NCI-H146 treated with DMSO at 0.1 percent for 48 hours (cell line): Measurements from ENCODE around the gene HDAC4.

Source experiments
- DNase-seq: peaks from one replicate; lab custom pipeline; 2025; ENCODE audit not compliant: unreplicated experiment; lab: John Stamatoyannopoulos, UW

HDAC4 gene

DNA sequence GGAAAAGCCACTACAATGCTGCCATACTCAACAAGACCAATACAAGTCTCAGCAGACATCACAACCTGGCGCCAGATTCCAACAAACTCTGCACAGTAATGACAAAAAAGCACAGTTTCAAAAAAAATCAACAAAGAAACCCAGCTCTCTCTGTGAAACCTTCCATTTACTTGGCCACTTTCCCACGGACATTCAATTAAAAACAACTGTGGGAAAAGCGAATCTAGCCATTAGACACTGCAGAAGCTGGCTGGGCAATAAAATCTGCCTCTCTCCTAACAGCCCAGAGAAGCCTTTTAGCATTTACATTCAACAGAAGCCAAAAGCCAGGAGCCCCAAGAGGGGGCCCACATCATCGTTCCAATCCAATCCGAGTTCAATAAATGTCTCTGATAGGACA lies 128.9 kb downstream of the HDAC4 start:
- DNase-seq, result no peak

DNA sequence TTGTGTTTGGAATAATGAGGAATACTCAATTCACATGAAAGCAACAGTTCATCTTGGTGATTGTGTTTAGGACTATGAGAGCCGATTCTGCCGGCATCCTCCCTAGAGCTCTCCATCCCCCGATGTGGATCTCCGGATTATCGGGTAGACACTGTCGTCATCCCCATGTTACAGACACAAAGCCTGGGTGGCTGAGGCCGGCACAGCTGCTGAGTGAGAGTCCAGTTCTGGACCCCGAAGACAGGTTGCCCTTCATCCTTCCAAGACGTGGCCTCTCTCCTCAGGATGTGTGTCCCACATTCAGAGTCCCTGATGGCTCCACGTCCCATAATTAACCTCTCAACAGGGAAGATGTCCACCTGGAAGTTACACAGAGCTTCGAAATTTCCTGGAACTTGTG lies 129.3 kb downstream of the HDAC4 start:
- DNase-seq, result no peak

DNA sequence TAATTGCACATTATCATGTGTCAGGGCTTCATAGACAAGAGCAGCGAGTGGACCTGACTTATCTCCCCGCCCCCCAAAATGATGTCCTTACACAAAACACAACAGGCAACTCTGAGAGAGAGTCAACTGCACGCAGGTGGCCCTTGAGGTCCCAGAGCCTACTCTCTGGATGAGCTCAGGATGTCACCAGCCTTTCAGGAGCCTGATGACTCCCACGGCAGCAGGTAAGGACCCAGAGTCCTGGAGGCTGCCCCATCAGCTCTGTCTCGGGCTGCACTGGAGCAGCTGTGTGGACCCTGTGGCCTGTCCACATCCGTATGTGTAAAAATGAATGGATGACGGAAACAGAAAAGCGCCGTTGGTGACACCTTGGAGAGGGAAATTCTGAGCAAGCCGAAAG lies 130.9 kb downstream of the HDAC4 start:
- DNase-seq, result no peak

DNA sequence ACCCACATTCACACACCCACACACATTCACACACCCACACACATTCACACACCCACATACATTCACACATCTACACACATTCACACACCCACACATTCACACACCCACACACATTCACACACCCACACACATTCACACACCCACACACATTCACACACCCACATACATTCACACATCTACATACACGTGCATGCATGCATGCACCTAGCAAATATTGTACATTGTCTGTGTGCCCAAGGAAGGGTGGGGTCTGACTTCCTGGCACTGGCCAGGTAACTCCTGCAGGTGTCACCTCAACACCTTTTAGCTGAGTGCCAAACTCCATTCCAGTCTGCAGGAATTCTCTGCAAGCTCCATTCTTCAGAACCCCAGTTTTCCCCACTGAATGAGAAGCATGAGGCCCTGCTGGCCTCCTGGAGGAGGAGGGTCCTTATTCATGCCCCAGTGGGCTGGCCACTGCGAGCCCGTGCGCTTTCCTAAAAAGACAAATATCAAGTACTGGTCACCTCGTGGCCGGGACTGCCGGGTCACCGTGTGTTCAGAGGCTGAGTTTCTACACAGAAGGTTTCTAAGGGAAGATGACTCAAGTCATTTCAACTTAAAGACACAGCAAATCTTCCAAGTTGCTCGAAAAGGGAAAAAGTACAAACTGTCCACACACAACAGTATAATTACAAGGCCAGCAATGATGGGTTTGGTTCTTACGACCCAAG lies 131.5 kb downstream of the HDAC4 start:
- DNase-seq, result no peak

DNA sequence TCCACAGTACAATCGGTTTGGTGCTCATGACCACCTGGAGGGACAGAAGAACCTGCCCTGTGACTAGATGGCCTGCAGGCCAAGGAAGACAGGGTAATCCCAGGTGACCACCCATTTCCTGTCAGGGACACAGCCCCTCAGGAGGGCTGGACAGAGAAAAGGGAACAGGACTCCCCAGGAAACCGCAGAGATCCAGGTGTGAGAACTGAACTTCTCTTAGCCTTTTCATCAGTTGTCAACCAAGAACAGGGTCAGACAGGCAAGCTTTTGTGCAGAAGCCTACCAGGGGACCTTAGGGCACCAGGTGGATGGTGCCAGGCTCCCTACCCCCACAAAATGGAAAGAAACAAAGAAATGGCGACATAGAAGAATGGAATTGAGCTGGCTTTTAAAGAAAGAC lies 132.3 kb downstream of the HDAC4 start:
- peak; percentile 12 for DNase-seq

DNA sequence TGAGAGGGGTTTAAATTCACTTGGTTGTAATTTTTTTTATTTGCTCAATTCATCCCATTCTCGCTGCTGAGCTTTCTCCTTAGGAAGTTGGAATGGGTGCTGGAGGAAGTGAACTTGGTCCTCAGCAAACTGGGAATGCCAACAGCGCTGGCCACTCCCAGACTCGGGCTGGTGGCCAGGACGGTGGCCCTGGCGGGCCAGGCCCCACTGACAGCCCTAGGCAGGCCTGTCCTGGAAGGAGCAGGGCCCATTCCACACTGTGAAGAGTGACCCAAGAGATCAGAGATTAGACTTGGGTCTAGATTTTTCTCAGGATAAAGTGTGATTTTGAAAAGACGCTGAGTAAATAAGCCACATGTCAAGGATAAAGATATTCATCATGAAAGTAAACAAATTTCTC lies 132.7 kb downstream of the HDAC4 start:
- no peak for DNase-seq

DNA sequence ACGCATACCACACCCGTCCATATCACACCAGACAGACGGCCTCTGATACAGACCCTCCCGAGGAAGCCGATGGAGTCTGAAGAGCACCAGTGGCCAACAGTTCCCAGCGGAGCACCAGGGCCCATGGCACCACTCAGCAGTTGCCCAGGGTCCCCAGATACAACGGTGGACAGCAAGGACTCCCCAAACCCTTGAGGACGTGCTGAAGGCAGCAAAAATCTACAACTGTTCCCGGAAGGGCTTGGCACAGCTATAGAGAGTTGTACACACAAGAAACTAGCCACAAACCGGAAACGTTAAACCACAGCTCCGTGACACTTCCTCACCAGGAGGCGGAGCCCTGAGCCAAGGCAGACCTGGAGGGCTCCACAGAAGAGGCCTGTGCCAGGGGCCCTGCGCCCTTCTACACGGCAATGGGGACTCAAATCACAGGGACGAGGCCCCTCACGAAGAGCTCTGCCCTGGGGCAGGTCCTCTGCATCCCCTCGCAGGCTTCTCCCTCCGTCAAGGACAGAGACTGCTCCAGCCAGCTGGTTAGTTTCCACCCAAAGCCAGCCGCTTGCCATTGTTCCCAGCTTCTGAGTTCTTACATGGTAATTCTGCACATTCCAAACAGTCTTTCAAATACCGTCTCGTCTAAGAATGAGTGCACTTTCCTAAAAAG lies 133.4 kb downstream of the HDAC4 start:
- no peak for DNase-seq

DNA sequence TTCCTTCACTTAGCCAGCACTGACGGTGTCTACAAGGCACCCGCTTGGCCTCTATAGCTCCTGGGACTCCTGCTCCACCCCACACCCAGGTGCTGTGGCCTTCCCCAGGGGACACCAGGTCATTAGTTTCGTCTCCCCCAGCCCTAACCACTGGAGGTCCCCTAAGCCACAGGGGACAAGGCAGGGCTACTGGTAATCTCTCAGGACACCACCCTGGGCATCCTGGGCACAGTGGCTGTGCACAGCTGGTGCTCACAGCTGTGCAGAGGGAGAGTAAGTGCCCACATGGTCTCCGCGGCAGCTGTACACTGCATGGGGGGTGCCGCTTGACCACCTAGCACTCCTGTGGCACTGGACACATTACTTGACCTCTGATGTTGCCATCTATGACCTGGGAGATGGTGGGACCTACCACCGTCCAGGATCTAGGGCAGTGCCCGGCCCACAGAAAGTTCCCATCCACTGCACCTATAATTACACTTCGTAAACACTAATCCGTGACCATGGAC lies 134.0 kb downstream of the HDAC4 start:
- DNase-seq, result no peak

DNA sequence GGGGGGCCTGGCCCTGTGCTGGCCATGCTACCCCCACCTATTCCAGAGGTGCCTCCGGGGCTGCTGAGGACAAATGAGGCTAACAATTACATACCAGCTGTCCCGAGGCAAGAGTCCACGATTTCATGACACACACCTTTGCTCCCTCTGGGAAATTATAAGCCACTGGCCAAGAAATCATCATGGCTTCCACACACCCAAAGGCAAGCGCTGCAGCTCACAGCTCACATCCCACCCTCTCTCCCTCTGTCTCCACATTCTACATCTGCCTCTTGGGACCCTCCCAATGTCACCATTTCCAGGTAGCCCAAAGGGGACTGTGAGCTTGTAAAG lies 134.4 kb downstream of the HDAC4 start:
- DNase-seq, result no peak

DNA sequence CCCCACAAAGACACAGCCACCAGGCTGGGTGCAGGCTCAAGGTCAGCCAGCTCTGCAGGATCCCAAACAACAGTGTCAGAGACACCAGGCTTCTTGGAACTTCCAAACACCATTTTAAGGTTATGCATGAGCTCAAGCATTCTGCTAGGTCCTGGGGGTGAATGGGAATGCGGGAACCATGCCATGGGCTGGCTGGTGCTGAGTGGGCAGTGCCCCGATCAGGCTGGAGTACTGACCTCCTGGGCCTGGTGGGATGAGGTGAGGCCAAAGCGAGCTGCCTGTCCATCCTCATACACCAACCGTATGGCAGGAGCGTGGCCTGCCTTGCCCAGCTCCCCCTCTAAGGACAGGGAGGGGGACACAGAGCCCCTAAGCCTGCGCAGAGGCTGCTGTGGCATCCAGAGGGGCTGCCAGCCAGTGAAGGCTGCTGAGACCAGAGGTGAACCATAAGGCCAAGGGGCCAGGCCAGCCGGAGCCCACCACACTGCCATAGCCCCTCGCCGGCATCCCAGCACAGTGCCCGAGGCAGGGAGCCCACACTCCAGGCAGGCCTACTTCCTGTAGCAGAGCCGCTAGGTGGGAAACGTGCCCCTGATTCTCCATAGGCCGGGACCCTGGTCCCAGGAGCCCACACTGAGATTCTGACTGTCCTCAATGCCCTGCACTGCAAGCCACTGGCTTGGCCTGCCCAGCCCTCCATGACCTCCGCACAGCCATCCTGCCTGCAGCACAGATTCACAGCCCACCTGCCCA lies 135.0 kb downstream of the HDAC4 start:
- no peak for DNase-seq

DNA sequence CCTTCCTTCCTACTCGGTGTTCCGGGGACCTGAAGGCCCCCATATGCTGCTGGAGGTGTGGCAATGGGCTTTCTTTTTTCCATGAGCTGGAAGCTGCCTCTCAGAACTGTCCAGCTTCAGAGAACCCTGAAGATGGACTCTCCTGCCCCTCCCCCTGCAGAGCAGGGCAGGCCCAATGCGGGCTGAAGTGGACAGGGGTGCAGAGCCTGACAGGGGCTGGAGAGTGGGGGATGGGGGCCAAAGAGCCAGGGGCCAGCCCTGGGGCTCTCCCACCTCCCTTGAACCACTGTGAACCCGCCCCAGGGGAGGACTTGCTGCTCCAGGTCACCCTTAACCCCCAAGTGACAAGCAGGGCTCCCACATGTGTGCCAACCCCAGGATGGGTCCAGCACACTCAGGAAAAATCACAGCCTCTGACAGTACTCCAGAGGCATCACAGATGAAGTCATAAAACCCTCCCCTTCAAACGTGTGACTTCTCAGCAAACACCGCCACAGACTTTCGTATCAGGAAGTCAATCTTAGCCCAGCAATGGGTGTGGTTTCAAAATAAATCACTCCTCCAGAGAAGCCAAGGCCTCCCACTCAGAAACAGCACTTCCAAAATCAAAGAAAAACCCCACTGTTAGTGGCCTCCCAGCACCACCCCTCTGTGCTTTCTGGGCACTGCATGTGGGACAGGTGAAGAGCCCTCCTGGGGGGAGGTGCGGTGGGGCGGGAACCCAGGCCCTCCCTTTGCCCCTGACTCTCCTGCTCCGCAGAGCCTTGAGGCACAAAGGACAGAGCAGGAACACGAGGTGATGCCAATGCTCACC lies 135.8 kb downstream of the HDAC4 start:
- no peak for DNase-seq

DNA sequence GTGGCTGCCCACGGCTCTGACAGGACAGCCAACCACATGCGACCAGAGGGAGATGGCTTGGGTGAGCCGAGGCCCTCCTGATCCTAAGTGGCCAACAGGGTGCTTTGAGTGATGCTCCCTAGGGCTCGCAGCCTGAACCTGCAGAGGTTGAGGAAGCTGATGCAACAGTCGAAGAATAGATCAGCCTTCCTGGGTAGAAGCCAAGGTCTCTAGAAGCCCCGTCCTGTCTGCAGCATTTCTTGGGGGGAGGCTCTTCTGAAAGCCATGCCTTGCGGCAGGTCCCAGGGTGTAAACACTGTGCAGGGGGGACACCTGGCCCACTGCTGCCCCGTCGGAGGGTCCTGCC lies 136.4 kb downstream of the HDAC4 start:
- no peak for DNase-seq

DNA sequence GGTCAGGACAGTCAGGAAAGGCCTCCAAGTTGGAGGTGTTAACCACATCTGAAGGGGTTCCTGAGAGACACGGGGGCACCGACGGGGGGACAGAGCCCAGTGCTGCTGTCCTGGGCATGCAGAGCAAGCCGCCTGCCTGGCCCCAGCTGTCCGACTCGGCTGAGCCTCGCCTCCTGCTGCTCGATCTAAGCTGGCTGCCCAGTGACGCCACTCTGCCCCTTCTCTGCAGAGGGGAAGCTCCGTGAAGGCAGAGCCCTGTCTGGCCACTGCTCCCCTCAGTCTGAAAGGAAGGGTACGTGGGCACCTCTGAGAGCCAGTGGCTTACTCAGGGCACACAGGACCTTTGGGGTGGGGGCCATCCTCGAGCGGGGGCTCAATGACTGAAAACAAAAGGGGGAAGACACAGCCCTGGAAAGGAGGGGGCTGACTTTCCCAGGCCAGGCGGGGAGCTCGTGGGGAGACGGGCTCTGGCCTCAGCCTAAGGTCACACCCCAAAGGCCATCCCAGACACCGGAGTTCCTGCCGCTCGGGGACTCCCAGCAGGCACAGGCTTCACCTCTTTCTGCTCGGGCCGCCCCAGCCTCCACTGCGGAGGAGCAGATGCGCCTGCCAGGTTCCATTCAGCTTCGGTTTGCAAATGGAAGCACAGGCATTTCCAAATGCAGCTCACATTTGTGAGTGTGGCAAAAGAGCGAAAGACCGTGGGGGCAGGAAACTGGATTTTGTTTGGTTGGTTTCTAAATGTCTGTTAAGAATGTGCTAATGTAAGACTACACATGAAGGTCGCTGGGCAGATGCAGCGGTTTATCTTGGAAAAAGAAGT lies 136.9 kb downstream of the HDAC4 start:
- no peak for DNase-seq

DNA sequence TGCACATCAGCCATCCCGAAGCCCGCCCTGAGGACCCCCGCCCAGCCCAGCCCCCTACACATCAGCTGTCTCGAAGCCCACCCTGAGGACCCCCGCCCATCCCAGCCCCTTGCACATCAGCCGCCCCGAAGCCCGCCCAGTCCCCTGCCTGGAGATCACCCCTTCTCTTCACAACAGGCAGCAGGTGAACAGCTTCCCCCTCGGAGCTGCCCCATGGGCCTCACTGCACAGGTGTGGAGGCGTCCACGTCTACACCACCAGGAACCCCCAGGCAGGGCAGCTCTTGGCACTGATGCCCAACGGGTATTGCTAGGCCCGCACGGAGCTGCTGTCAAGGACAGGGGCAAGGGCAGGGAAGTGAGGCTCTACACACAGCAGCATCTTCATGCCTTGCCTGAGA lies 137.6 kb downstream of the HDAC4 start:
- DNase-seq, result no peak

DNA sequence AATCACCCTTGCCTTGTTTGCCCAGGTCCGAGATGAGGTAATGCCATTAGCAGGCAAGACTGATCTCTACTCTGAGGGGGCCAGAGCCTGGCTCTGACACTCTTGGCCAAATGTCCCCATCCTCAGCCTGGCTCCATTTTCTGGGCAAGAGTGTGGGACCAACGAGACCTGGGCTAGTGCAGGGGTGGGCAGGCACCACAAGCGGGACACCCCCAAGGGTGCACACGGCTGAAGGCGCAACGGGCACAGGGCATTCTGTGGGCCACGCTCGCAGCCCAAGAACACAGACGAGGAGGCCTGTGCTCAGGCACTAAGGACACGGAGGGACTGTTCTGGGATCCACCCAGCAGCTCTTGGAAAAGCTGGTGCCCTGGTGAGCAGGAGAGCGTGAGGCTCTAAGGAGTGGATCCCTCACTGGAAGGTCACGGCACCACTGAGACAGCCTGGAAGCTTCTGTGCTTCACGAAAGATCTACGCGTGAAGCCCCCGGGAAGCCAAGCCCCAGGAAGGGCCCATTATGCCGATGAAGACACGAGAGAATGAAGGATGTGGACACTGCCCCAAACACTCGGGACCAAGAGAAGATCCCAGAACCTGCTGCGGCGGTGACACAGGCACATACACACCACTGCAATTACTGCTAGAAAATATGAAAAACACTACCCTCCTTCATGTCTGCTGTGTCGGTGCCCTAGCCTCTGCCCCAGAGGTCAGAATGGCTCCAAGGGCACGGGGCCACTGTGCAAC lies 138.2 kb downstream of the HDAC4 start:
- no peak for DNase-seq

DNA sequence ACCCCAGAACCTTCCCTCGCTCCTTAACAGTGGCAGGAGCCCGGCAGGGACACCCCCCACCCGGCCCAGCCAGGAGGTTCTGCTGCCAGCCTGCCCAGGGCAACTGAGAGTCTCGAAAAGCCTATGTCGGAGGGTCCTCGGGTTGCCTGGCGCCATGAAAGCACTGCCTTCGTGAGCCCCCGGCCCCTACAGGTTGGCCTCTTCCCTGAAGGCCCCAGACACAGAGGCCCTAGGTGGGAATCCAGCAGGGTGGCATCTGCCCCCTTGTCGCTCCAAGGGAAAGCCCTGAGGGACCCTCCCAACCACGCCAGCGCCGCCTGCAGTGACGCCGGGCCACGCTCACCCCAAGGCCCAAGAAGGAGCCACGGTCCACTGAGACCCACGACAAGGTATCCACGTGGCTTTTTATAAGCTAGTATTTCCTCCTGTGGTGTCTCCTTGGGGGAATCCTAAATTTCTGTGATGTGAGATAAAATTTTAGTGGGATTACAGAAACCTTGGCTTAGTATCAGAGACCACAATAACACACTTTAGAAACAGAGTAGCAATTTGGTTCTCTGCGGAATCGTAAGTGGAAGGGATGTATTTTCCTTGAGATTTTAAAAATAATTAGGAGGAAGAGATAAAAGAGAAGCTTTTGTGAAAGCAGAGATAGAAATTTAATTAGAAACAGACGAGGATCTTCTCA lies 138.9 kb downstream of the HDAC4 start:
- DNase-seq, result no peak

DNA sequence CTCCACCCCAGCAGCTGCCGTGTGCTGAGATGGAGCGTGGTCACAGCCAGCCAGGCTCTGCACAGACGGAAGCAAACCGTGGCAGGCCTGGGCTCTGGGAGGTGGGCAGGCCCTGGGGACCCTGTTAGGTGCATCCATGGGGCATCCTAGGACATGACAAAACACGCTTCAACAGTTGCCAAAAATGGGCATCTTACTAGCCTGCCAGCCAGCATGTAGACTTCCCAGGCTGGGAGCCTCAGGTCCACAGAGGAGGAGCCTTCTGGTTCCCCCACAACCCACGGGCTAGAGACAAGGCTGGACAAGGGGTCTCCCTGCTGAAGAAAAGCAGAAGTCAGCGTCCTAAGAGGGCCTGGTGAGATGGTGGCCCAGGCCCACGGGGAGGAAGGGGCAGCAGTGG lies 139.5 kb downstream of the HDAC4 start:
- no peak for DNase-seq

DNA sequence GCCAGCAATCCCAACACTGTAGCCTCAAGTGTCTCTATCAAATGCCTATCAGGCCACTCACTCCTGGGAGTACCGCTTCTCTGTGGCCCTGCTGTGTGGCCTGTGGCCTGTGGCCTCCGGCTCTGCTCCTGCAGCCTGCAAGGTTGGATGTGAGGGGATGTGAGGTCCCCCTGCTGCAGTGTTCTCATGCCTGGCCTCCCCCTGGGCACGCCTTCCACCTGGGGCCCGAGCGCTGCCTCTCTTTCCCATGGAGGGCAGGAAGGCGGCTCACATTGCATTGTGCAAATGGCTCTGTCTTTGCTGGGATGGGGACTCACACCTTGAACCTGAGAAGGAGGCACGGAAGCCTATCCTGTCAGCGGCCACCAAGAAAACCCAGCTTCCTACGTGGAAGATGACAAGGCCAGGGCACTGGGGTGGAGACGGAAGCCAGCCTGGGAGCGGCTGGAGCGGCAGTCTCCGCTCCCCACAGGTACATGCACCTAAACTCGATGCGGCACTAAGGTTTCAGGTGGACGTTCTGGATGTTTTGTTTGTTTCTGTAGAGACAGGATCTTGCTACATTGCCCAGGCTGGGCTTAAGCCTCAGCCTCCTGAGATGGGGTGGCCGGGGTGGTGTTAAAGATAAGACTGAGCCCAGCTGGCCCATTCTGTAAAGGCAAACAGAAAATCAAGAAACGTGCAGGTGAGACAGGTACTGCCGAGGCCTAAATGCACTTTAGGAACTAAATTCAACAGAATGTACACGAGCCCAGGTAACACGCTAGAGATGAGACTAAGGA lies 140.1 kb downstream of the HDAC4 start:
- no peak for DNase-seq
